Ureter (tissue), 1 donor: ENCODE results near the gene ALG1L2. TPM values are rescaled to one million over a fixed set of nuclear protein-coding genes. Genes with fewer than 3 reads are reported as not detected.
"Not testable (repeated sequence)": the region's sequence is repeated elsewhere in the genome, so short reads cannot be mapped to it uniquely, and the experiment has no call there.

Experiments
- DNase-seq: peaks from one replicate; pipeline ENCODE4 v3.0.0-alpha.2; 2020; ENCODE audit warnings: low spot score
- total RNA-seq: library from RNA; stranded (reverse); gene quantifications from one replicate; pipeline ENCODE4 v1.2.4, GENCODE V29; 2023
- donor health status: DM: yes; HTN: yes; CAD: no.

ALG1L2 gene, protein sequence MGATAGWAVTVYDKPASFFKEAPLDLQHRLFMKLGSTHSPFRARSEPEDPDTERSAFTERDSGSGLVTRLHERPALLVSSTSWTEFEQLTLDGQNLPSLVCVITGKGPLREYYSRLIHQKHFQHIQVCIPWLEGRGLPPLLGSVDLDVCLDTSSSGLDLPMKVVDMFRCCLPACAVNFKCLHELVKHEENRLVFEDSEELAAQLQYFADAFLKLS
- 0.99 TPM for total RNA-seq

DNA sequence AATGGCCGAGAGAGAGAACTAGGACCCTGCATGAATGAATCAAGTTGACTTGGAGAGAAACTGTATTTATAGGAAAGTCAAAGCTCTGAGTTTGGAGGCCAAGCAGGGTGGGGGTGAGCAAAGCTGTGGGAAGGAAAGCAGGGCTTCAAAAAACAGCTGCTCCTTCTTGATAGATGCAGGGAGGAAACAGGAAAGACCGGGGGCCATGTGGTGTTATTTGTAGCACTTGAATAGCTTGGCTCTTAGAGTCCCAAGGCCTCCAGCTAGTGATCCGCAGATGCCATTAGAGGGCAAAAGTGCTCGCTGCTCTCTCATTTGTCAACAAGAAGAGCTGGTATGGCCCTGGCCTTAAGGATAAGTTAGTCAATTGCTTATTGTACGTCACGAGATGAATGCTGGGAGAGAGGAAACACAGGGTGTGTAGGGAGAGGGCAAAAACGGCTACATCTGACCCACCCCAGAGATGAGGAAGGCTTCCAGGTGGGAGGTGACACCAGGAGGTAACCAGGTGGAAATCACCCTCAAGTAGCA is at the start of gene ALG1L2:
ALG1L2 (plus strand) TSS at position 481 of the 531 bp plus-strand sequence. CDS start 186 bp downstream, outside the sequence.
- no peak for DNase-seq

DNA sequence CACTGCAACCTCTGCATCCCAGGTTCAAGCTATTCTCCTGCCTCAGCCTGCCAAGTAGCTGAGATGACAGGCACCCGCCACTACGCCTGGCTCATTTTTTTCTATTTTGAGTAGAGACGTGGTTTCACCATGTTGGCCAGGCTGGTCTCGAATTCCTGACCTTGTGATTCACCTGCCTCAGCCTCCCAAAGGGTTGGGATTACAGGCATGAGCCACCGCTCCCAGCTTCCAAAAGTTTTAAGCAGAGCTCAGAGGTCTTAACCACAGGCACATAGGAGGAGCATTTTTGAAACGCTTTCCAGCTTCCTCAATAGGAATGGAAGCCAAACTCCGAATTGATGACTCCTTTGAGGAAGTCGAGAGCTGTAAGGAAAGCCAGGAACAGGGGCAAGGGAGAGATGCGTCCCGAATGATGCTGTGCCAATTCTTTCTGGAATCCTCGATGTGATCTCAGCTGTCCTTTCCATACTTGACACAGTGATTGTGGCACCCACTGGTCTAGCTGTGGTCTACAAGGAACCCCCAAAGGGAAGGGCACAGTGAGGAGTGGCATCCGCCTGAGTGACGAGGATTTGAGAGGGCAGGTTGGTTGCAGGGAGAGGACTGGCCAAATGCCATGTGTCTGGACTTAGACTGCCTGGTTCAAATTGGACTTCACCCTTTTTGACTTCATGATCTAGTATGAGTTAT is 44.4 kb upstream of the ALG1L2 start:
- not testable (repeated sequence) for DNase-seq

DNA sequence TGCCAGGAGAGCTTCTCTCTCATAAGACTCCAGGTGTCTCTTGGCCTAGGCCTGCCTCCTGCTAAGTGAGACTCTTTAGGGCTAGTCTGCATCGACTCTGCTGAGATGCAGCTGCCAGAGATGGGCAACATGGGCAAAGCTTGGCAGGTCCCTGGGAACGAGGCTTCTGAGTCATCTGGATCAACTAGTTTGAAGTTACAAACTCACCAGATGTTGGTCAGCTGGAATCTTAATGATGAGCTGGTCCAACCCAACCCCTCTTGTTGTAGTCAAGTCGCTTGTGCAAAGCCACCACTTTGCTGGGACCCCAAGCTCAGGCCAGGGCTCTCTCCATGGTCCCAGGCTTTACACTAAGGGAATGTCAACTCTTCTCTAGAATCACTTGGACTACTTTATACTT is 38.9 kb upstream of the ALG1L2 start:
- DNase-seq = not testable (repeated sequence)

DNA sequence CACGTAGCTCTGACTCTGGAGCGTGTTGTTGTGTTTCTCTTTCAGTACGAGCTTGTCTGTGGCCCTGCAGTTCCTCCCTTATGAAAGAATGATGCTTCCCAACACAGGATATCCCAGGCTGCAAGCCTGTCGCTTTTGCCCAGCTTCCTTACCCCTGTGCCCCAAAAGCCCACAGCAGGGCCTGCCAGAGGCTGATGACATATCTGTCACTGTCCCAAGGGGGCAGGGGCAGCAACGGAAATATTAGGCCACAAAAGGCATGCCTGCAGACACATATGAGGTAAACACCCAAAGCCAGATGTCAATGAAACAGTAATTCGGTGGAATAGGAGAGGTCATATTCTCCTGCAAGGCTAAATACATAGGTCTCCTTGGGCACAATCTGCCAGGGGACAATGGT is 38.0 kb upstream of the ALG1L2 start:
- not testable (repeated sequence) for DNase-seq

DNA sequence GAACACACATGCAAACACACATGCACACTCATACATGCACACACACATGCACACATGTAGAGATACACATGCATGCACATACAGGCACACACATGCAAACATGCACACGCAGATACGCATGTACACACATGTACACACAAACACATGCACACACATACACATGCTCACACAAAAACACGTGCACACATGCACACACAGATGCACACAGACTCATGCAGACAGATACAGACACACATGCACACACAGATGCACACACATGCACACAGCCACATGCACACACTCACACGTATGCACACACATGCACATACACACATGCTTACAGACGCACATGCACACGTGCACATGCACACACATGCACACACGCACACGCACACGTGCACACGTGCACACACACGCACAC is 37.3 kb upstream of the ALG1L2 start:
- no peak for DNase-seq

DNA sequence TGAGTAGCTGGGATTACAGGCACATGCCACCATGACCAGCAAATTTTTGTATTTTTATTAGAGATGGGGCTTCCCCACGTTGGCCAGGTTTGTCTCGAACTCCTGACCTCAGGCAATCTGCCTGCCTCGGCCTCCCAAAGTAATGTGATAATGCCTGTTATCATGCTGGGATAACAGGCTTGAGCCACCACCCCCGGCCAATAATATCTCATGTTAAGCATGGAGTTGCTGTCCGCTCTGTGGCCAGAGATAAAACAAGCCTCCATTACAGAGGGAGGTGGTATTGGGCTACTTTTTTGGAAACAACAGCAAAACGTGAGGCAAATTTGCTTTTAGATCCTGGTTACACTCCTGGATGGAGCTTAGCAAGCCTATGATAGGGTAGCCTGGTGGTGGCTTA is 32.9 kb upstream of the ALG1L2 start:
- DNase-seq = no peak

DNA sequence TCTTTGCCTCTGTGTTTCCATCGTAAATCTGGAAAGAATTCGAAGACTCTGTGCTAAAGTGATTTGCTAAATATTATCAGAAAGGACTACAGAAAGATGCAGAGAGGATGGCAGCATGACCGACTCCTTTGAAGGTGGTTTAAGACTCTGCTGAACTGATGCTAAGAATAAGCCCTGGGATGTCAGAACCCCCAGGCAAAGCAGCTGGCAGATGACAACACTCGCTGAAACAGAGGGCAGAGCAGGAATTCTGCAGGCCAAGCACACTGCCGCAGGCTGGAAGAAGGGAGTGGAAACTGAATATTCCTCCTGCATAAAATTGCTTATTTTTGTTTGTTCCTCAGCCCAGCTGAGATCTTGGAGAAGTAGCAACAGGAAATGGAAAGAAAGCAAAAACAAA is 29.3 kb upstream of the ALG1L2 start:
- not testable (repeated sequence) for DNase-seq

DNA sequence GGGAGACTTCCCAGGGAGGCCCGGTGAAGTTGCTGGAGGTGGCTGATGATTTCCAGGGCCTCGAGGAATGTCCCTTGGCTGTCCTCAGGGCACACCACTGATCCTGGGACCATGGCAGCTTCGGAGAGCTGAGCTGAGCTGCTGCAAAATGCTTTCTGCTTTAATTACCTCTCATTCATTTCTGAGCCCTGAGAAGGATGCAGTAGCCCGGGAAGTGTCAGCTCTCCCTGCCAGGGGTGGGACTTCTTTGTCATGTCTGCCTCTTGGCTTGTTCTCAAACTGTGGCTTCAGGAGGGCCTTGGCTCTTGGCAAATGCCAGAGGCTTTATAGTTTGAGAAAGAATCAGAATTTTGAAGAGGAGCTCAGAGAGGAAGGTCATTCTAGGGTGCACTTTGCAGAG is 28.7 kb upstream of the ALG1L2 start:
- not testable (repeated sequence) for DNase-seq

DNA sequence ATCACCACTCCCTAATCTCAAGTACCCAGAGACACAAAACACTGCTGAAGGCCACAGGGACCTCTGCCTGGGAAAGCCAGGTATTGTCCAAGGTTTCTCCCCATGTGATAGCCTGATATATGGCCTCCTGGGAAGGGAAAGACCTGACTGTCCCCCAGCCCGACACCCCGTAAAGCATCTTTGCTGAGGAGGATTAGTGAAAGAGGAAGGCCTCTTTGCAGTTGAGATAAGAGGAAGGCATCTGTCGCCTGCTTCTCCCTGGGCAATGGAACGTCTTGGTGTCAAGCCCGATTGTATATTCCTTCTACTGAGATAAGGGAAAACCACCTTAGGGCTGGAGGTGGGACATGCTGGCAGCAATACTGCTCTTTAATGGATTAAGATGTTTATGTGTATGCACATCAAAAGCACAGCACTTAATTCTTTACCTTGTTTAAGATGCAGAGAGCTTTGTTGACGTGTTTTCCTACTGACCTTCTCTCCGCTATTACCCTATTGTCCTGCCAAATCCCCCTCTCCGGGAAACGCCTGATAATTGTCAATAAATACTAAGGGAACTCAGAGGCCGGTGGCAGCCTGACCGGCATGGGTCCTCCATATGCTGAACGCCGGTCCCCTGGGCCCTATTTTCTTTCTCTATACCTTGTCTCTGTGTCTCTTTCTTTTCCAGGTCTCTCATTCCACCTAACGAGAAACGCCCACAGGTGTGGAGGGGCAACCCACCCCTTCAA is 23.9 kb upstream of the ALG1L2 start:
- DNase-seq = not testable (repeated sequence)

DNA sequence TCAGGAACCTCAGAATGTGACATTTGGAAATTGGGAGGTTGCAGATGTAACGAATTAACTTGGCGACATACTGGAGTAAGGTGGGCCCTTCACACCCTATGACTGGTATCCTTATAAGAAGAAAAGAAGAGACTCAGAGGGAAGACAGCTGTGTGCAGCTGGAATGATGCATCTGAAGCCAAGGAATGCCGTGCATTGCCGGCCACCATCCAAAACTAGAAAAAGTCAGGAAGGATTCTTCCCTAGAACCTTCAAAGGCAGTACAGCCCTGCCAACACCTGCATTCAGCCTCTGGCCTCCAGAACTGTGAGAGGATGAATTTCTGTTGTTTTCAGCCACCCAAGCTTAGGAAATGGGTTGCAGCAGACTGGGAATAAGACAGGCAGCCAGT is 23.4 kb upstream of the ALG1L2 start:
- not testable (repeated sequence) for DNase-seq

DNA sequence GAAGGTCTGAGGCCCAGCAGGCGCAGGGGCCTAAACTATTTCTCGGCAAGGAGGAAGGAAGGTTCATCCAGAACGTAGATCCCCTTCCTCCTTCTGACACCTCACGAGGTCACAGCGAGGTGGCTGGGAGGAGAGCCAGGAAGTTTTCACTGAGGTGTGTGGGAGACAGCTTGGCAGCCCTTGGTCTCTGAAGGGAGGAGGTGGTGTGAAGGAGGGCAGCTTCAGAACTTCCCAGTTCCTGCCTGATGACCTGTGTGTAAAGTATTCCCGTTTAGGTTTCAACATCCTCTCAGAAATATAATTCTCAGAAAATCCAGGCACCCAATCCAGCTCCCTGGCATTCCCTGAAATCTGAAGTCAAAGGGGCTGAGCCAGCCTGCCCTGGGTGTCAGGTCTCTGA is 22.9 kb upstream of the ALG1L2 start:
- DNase-seq = not testable (repeated sequence)

DNA sequence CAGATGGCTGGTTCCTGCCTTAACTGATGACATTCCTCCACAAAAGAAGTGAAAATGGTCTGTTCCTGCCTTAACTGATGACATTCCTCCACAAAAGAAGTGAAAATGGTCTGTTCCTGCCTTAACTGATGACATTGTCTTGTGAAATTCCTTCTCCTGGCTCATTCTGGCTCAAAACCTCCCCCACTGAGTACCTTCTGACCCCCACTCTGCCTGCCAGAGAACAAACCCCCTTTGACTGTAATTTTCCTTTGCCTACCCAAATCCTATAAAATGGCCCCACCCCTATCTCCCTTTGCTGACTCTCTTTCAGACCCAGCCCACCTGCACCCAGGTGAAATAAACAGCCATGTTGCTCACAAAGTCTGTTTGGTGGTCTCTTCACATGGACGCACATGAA is 22.5 kb upstream of the ALG1L2 start:
- DNase-seq = not testable (repeated sequence)

DNA sequence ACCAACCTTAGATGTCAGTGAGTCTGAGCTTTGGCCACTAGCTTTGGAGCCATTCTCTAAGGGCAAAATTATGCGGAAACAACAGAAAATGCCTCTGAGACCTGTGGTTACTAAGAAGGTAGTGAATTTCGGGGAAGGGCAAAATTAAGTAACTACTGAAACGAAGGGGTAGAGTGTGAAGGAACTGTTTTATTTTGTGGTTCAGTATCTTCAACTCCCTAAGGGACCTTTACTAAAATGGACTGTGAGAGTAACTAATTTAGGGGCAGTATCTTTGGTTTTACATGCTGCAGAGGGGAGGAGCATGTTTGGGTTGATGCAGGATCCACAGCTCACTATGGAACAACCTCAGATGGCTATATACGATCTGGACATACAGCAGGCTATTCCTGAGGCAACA is 8.0 kb upstream of the ALG1L2 start:
- DNase-seq = no peak

DNA sequence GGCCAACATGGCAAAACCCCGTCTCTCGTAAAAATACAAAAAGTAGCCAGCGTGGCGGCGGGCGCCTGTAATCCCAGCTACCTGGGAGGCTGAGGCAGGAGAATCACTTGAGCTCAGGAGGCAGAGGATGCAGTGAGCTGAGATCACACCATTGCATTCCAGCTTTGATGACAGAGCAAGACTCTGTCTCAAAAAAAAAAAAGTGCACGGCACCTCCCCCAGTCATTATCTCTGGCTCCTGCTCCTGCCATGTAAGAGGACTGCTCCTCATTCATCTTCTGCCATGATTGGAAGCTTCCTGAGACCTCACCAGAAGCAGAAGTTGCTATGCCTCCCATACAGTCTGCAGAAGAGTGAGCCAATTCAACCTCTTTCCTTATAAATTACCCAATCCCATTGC is 4.0 kb upstream of the ALG1L2 start:
- DNase-seq = no peak

DNA sequence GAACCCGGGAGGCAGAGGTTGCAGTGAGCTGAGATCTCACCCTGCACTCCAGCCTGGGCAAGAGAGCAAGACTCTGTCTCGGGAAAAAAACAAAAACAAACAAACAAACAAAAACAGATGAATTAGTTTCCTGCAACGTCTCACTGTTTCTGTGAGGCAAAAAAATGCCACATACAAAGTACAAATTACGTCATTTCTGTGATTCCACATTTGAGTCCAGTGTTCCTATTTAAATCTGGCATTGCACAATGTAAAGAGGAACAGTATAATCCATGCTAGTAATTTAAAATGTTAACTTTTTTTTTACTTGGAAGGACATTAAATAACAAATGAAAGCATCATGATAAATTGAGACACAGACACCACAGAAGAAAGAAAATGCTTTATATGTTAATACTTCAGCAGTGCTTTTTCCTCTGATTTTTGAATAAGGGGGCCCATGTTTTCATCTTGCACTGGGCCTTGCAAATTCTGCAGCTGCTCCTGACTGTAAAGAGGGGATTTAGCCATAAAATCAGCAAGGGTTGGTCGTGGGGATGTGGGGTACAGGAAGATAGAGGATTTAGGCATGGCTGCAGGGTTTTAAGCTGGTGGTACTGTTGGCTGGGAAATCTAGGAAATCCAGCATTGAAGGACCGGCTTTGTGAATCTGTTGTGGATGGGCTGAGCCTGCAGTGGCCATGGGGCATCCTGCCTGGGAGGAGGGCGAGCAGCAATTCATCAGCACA is 1.9 kb downstream of the ALG1L2 start:
- DNase-seq = not testable (repeated sequence)

DNA sequence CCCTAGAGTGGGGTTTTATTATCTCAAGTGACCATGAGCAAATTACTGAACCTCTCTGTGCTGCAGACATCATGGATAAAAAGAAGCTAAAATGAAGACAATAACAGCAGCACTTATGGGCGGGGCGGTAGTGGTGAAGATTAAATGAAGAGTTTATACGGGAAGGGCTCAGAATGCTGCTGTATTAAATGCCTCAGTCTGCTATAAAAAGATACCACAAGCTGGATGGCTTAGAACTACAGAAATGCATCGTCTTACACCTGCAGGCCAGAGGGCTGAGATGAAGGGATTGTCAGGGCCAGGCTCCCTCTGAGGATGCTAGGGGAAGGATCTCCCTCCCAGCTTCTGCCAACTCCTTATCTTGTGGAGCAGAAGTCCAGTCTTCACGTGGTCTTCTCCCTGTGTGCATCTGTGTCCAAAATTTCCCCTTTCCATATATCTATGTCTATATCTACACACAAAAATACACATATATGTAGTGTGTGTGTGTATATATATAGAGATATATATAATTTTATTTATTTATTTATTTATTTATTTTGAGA is 2.9 kb downstream of the ALG1L2 start:
- DNase-seq = no peak

DNA sequence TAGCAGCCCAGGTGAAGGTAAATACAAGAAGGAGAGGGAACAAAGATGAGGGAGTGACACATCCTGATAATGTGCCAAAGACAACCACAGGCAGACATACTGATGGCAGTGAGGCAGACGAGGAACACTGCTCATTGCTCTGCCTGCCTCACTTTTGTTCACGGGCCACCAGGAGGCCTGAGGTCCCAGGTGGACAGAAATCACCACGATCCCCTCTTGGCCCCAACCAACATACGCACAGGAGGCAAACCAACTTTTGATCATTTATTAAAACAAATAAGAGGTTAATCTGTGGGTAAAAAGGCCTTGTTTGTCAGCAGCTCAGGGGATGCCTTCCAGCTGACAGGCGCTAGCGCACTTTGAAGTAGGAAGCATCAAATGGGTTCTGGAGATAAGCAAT is 4.2 kb downstream of the ALG1L2 start:
- DNase-seq = no peak

DNA sequence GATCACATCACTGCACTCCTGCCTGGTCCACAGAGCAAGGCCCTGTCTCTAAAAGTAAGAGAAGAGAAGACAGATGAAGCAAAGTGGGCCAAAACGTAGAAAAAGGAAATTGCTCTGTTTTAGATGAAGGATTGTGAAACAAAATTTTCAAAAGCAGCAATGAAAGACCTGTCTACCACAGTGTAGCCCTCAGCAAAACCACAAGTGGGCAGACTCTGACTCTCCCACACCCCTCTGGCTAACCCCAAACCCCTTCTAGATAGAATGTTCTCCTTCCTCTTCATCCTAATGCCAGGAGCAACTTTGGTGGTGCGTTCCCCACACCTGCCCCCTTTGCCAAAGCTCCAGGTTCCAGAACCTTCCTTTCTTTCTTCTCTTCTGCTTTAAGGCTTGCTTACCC is 5.0 kb downstream of the ALG1L2 start:
- DNase-seq = not testable (repeated sequence)

DNA sequence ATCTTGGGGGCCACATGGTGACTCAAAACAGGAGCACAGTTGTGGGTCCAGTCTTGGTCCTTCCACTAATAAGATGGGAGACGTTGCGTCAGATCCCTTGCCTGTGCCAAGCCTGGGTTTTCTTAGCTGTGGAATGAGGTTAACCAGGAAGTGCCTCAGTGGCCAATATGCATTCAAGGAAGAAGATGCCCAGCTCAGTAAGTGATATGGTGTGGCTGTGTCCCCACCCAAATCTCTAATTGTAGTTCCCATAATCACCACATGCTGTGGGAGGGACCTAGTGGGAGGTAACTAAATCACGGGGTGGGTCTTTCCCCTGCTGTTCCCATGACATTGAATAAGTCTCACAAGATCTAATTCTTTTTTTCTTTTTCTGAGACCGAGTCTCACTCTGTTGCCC is 6.4 kb downstream of the ALG1L2 start:
- no peak for DNase-seq

DNA sequence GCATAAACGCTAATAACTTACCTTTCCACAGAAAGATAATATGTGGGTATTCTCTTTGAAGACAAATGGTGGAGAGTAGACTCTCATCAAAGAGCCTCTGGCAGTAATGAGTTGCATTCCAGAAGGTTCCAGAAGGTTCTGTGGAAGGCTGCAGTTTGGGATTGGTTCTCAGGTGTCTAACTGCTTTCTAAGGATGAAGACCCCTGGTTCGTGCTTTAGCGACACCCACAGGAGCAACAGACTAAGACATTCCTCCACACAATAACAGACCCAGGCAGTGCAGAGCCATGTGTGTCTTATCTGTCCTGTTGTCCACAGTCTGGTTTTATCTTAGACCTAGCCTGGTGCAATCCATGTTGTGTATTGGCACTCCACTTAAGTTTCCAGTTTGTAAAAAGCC is 9.1 kb downstream of the ALG1L2 start:
- DNase-seq = not testable (repeated sequence)

DNA sequence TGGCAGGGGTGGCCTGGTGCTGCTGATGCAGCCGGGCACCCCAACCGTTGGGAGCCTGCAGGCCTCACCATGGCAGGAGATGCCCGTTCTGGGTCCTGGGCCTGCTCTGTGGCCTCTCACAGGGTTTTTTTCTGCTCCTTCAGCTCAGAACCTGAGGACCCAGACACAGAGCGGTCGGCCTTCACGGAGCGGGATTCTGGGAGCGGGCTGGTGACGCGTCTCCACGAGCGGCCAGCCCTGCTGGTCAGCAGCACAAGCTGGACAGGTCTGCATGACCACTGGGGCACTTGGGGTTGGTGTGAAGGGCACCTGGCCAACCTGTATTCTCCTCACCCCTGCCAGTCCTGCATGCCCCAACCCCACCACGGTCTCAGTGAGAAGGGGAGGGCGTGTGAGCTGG is 10.3 kb downstream of the ALG1L2 start:
- DNase-seq = no peak
